Gastrocnemius medialis (tissue), 4 donors: ENCODE measurements around the gene PDZD4.
"Not testable (repeated sequence)": the region's sequence is repeated elsewhere in the genome, so short reads cannot be mapped to it uniquely, and the experiment has no call there.

Source experiments
- POLR2A ChIP-seq, 2 donors: fragments of 450-650 bp; IDR thresholded peaks; one replicate each; pipeline ENCODE4 v1.6.1; 2017; ENCODE audit warnings: antibody characterized with exemption in 2 of 2, mild to moderate bottlenecking in 2 of 2, moderate library complexity in 2 of 2
- TF ChIP-seq, protein P1 (sequence below), 5 experiments: fragments of 450-650 bp in 3 of 5; fragments of 200-600 bp in 2 of 5; sonication (generic) in 2 of 5; IDR thresholded peaks in 4 of 5; conservative IDR thresholded peaks in 1 of 5; 1 replicate in 4 of 5; 2 replicates in 1 of 5; pipeline ENCODE4 v1.5.1; 2016 to 2019; ENCODE audit warnings: antibody characterized with exemption in 5 of 5, mild to moderate bottlenecking in 3 of 5, moderate library complexity in 3 of 5

DNA sequence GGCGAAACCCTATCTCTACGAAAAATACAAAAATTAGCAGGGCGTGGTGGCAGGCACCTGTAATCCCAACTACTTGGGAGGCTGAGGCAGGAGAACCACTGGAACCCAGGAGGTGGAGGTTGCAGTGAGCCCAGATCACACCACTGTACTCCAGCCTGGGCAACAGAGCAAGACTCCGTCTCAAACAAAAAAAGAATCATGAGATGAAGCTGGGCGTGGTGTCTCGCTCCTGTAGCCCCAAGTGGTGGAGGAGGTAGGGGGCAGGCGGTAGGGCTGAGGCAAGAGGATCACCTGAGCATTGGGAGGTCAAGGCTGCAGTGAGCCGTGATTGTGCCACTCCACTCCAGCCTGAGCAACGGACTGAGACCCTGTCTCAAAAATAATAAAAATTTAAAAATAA lies 12.3 kb downstream of the PDZD4 start:
- TF ChIP-seq, protein P1, sequence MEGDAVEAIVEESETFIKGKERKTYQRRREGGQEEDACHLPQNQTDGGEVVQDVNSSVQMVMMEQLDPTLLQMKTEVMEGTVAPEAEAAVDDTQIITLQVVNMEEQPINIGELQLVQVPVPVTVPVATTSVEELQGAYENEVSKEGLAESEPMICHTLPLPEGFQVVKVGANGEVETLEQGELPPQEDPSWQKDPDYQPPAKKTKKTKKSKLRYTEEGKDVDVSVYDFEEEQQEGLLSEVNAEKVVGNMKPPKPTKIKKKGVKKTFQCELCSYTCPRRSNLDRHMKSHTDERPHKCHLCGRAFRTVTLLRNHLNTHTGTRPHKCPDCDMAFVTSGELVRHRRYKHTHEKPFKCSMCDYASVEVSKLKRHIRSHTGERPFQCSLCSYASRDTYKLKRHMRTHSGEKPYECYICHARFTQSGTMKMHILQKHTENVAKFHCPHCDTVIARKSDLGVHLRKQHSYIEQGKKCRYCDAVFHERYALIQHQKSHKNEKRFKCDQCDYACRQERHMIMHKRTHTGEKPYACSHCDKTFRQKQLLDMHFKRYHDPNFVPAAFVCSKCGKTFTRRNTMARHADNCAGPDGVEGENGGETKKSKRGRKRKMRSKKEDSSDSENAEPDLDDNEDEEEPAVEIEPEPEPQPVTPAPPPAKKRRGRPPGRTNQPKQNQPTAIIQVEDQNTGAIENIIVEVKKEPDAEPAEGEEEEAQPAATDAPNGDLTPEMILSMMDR (IDR thresholded peaks at IDR 0.05 in 4 of 5, conservative IDR thresholded peaks at IDR 0.05 in 1 of 5), result not testable (repeated sequence)
- not testable (repeated sequence) for TF ChIP-seq POLR2A (IDR thresholded peaks at IDR 0.05)
